Omental fat pad (tissue), 4 donors: ENCODE results near the gene MS4A6A. TPM values are rescaled to one million over a fixed set of nuclear protein-coding genes. Genes with fewer than 3 reads are reported as not detected.
"Not testable (repeated sequence)": the region's sequence is repeated elsewhere in the genome, so short reads cannot be mapped to it uniquely, and the experiment has no call there.

ENCODE experiments used
- ATAC-seq: fragments of 150-250 bp; one replicate; pipeline ENCODE4 v1.9.1; 2016; ENCODE audit warnings: mild to moderate bottlenecking, moderate library complexity; ENCODE audit not compliant: low FRiP score
- DNase-seq: peaks from one replicate; pipeline ENCODE4 v3.0.0-alpha.2; 2019; ENCODE audit warnings: low spot score
- CTCF ChIP-seq, 3 donors: fragments of 450-650 bp; IDR thresholded peaks; one replicate each; pipeline ENCODE4 v1.5.1; 2016 to 2017; ENCODE audit warnings: antibody characterized with exemption in 3 of 3, mild to moderate bottlenecking in 3 of 3, moderate library complexity in 2 of 3
- total RNA-seq, 4 donors: library from RNA; depleted of rRNA; stranded (reverse); fragments of >200 nt; gene quantifications; one replicate each; pipeline ENCODE4 v1.1.0, GENCODE V29; 2016

Gene MS4A6A
- total RNA-seq, 4 donors from 2014 or later: 167 to 239 (median 219) TPM

- DNase-seq (no peak), ATAC-seq (no peak)
- TF ChIP-seq CTCF (IDR thresholded peaks at IDR 0.05): no peak
Measured at GRCh38 chr11:60209977-60210376, 27.1 kb upstream of the MS4A6A start.

GRCh38 chr11:60208951-60209350 lies 26.1 kb upstream of the MS4A6A start:
- TF ChIP-seq CTCF (IDR thresholded peaks at IDR 0.05): no peak
- no peak for ATAC-seq

GRCh38 chr11:60208146-60208895 lies 25.4 kb upstream of the MS4A6A start:
- ATAC-seq (no peak), DNase-seq (no peak)
- TF ChIP-seq CTCF (IDR thresholded peaks at IDR 0.05): no peak

More at GRCh38 chr11:60208951-60209350, 26.1 kb upstream of the MS4A6A start:
- DNase-seq: no peak

- DNase-seq (no peak), ATAC-seq (no peak)
- TF ChIP-seq CTCF (IDR thresholded peaks at IDR 0.05): no peak
Measured at GRCh38 chr11:60206616-60207015, 23.7 kb upstream of the MS4A6A start.

- DNase-seq (no peak), ATAC-seq (no peak)
- no peak for TF ChIP-seq CTCF (IDR thresholded peaks at IDR 0.05)
Measured at GRCh38 chr11:60204922-60205321, 22.0 kb upstream of the MS4A6A start.

GRCh38 chr11:60201334-60201733 lies 18.5 kb upstream of the MS4A6A start:
- not testable (repeated sequence) for DNase-seq, ATAC-seq

- TF ChIP-seq CTCF (IDR thresholded peaks at IDR 0.05): no peak
- no peak for ATAC-seq
- DNase-seq: no peak
Measured at GRCh38 chr11:60197442-60197841, 14.6 kb upstream of the MS4A6A start.
